ENCODE results near the gene YES1.
"Not testable (repeated sequence)": the region's sequence is repeated elsewhere in the genome, so short reads cannot be mapped to it uniquely, and the experiment has no call there.

Gene YES1

GRCh38 chr18:693466-694187 is 118.4 kb downstream of the YES1 start:
- Histone ChIP-seq H3K9me3 (ENCODE audit: control insufficient read depth, low read length) (no peaks in the 10 kb centered on the region), H3K4me1 (ENCODE audit: control insufficient read depth, insufficient read depth, low read length, poor library complexity, severe bottlenecking) (no peaks in the 10 kb centered on the region), H3K27ac (ENCODE audit: insufficient read depth, low read length, poor library complexity, severe bottlenecking) (no peak overlapping the region), H3K36me3 (ENCODE audit: control insufficient read depth, insufficient read depth, low read length) (peaks cover 13% of the 10 kb centered on the region), H3K27me3 (replicated peaks; ENCODE audit: control insufficient read depth, insufficient read depth, low read length, poor library complexity, severe bottlenecking) (no peaks in the 10 kb centered on the region), H3K4me3 (ENCODE audit: insufficient read depth, low read depth, low read length, poor library complexity, severe bottlenecking) (no peak overlapping the region)
- DNase-seq, result no peak

- no peaks in the 10 kb centered on the region for H3K4me1 ChIP-seq (ENCODE audit: control insufficient read depth, insufficient read depth, low read length, poor library complexity, severe bottlenecking)
- no peak overlapping the region for H3K27ac ChIP-seq (ENCODE audit: insufficient read depth, low read length, poor library complexity, severe bottlenecking)
- H3K4me3 ChIP-seq (ENCODE audit: insufficient read depth, low read depth, low read length, poor library complexity, severe bottlenecking), result no peak overlapping the region
- H3K9me3 ChIP-seq (ENCODE audit: control insufficient read depth, low read length), result no peaks in the 10 kb centered on the region
- no peaks in the 10 kb centered on the region for H3K27me3 ChIP-seq (replicated peaks; ENCODE audit: control insufficient read depth, insufficient read depth, low read length, poor library complexity, severe bottlenecking)
- peaks cover 13% of the 10 kb centered on the region for H3K36me3 ChIP-seq (ENCODE audit: control insufficient read depth, insufficient read depth, low read length)
- DNase-seq, result no peak
Measured at GRCh38 chr18:692824-693223, 119.2 kb downstream of the YES1 start.

DNA sequence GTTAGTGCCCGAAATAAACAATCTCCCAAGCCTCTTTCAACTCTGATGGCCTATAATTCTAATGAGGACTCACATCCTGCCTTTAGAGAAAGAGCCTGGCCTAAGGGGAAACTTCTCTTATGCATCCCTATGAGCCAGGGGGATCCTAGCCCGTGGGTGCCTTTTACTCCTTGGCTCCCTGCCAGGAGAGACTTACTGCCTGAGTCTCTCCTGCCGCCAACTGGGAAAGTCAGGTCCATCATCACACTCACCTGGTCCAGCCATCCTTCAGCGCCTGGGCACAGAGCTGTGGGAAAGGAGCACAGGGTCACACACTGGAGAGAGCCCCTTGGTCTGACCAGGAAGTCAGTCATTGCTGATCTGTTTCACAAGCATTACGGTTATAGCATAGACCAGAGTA is 123.7 kb downstream of the YES1 start:
- no peak for DNase-seq
- Histone ChIP-seq H3K27me3 (replicated peaks; ENCODE audit: control insufficient read depth, insufficient read depth, low read length, poor library complexity, severe bottlenecking) (no peaks in the 10 kb centered on the region), H3K27ac (ENCODE audit: insufficient read depth, low read length, poor library complexity, severe bottlenecking) (no peak overlapping the region), H3K4me1 (ENCODE audit: control insufficient read depth, insufficient read depth, low read length, poor library complexity, severe bottlenecking) (no peaks in the 10 kb centered on the region), H3K36me3 (ENCODE audit: control insufficient read depth, insufficient read depth, low read length) (peaks cover 3% of the 10 kb centered on the region), H3K4me3 (ENCODE audit: insufficient read depth, low read depth, low read length, poor library complexity, severe bottlenecking) (no peak overlapping the region), H3K9me3 (ENCODE audit: control insufficient read depth, low read length) (no peaks in the 10 kb centered on the region)

DNA sequence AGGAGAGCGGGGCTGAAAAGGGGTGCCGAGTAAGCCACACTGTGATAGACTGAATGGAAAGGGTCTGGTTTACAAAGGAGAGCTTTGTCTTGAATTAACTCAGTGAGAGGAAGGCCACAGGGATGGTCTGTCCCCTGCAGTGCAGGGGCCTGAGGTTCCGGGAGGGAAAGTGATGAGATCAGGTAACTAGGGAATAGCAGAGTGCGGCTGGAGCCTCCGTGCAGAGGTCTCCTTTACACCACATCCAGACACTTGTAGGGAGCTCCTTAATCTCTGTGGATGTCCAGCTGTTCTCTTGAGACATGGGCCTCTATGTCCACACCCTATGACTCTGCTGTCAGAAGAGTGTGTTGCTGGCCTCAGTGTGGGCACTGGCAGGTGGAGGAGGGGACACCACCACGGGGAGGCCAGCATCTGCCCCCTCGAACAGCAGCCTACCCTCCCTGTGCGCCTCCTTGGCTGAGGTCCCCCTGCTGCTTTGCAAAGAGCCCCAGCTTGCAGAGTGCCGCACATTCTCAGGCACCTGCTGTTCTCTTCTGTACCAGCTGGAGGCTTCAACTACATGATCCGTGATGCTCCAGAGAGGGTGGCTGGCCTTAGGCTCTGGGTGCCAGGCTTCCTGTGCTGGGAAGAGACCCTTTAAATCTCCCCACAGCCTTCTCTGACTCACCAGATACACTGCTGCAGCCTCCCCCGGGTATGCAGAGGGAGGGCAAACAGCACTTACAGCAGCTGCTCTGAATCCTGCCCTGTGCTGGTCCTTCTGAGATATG is 125.5 kb downstream of the YES1 start:
- no peak overlapping the region for H3K4me3 ChIP-seq (ENCODE audit: insufficient read depth, low read depth, low read length, poor library complexity, severe bottlenecking)
- H3K27ac ChIP-seq (ENCODE audit: insufficient read depth, low read length, poor library complexity, severe bottlenecking), result no peak overlapping the region

DNA sequence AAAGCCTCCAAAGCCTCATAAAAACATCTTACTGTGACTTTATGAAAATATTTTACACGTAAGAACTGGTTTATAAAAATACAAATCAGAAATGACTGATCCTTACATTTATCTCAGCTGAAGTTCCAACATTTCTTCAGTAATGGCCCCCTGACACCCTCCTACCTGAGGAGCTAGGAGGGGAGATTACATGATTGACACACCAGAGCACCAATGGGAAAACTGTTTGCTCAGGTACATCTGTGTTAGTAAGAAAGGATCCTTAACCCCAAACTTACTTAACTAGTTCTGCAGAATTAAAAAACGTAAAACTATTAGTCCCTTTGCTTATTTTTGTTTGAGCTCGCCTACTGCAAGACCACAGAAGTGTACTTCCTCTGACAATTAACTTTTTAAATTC is 126.6 kb downstream of the YES1 start:
- peaks cover 9% of the 10 kb centered on the region for H3K4me1 ChIP-seq (ENCODE audit: control insufficient read depth, insufficient read depth, low read length, poor library complexity, severe bottlenecking)
- H3K9me3 ChIP-seq (ENCODE audit: control insufficient read depth, low read length), result no peaks in the 10 kb centered on the region
- H3K27ac ChIP-seq (ENCODE audit: insufficient read depth, low read length, poor library complexity, severe bottlenecking), result no peak overlapping the region
- H3K27me3 ChIP-seq (replicated peaks; ENCODE audit: control insufficient read depth, insufficient read depth, low read length, poor library complexity, severe bottlenecking), result no peaks in the 10 kb centered on the region
- no peak for DNase-seq
- no peaks in the 10 kb centered on the region for H3K36me3 ChIP-seq (ENCODE audit: control insufficient read depth, insufficient read depth, low read length)
- no peak overlapping the region for H3K4me3 ChIP-seq (ENCODE audit: insufficient read depth, low read depth, low read length, poor library complexity, severe bottlenecking)

More for the DNA sequence above, 125.5 kb downstream of the YES1 start:
- peaks cover 9% of the 10 kb centered on the region for H3K4me1 ChIP-seq (ENCODE audit: control insufficient read depth, insufficient read depth, low read length, poor library complexity, severe bottlenecking)
- H3K9me3 ChIP-seq (ENCODE audit: control insufficient read depth, low read length), result no peaks in the 10 kb centered on the region
- no peak for DNase-seq
- no peaks in the 10 kb centered on the region for H3K27me3 ChIP-seq (replicated peaks; ENCODE audit: control insufficient read depth, insufficient read depth, low read length, poor library complexity, severe bottlenecking)
- no peaks in the 10 kb centered on the region for H3K36me3 ChIP-seq (ENCODE audit: control insufficient read depth, insufficient read depth, low read length)

- H3K36me3 ChIP-seq (ENCODE audit: control insufficient read depth, insufficient read depth, low read length), result peaks cover 11% of the 10 kb centered on the region
- no peak overlapping the region for H3K4me3 ChIP-seq (ENCODE audit: insufficient read depth, low read depth, low read length, poor library complexity, severe bottlenecking)
- peaks cover 9% of the 10 kb centered on the region for H3K4me1 ChIP-seq (ENCODE audit: control insufficient read depth, insufficient read depth, low read length, poor library complexity, severe bottlenecking)
- no peaks in the 10 kb centered on the region for H3K27me3 ChIP-seq (replicated peaks; ENCODE audit: control insufficient read depth, insufficient read depth, low read length, poor library complexity, severe bottlenecking)
- no peak for DNase-seq
- no peaks in the 10 kb centered on the region for H3K9me3 ChIP-seq (ENCODE audit: control insufficient read depth, low read length)
- no peak overlapping the region for H3K27ac ChIP-seq (ENCODE audit: insufficient read depth, low read length, poor library complexity, severe bottlenecking)
Measured at GRCh38 chr18:683531-683930, 128.5 kb downstream of the YES1 start.

DNA sequence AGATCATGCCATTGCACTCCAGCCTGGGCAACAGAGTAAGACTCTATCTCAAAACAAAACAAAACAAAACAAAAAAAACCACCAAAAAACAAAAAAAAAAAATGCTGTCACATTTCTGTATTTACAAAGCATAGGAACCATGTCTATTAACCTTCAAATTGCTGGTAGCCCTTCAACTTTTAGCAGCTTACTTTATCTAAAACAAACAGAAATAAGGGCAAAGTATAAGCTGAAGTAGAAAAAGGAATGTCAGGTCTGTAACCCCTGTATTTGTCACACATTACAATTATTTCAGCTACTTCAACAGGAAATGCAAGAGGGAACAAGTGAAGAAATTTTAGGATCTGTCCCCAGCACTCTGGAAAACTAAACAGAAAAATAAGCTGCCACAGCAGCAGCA is 129.2 kb downstream of the YES1 start:
- Histone ChIP-seq H3K27me3 (replicated peaks; ENCODE audit: control insufficient read depth, insufficient read depth, low read length, poor library complexity, severe bottlenecking) (no peaks in the 10 kb centered on the region), H3K4me3 (ENCODE audit: insufficient read depth, low read depth, low read length, poor library complexity, severe bottlenecking) (no peak overlapping the region), H3K36me3 (ENCODE audit: control insufficient read depth, insufficient read depth, low read length) (peaks cover 13% of the 10 kb centered on the region), H3K27ac (ENCODE audit: insufficient read depth, low read length, poor library complexity, severe bottlenecking) (no peak overlapping the region), H3K4me1 (ENCODE audit: control insufficient read depth, insufficient read depth, low read length, poor library complexity, severe bottlenecking) (peaks cover 9% of the 10 kb centered on the region), H3K9me3 (ENCODE audit: control insufficient read depth, low read length) (no peaks in the 10 kb centered on the region)
- DNase-seq, result no peak

DNA sequence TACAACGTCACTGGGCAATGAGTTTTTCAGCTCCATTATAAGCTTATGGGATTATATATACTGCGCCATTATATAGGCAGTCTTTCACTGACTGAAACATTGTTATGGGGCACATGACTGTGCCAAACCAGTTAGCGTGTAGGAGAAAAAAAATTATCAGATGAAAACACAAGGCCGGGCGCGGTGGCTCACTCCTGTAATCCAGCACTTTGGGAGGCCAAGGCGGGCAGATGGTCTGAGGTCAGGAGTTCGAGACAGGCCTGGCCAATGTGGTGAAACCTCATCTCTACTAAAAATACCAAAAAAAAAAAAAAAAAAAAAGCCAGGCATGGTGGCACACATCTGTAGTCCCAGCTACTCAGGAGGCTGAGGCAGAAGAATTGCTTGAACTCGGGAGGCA is 129.6 kb downstream of the YES1 start:
- peaks cover 13% of the 10 kb centered on the region for H3K36me3 ChIP-seq (ENCODE audit: control insufficient read depth, insufficient read depth, low read length)
- not testable (repeated sequence) for DNase-seq; H3K9me3 ChIP-seq (ENCODE audit: control insufficient read depth, low read length); H3K27me3 ChIP-seq (replicated peaks; ENCODE audit: control insufficient read depth, insufficient read depth, low read length, poor library complexity, severe bottlenecking); H3K4me1 ChIP-seq (ENCODE audit: control insufficient read depth, insufficient read depth, low read length, poor library complexity, severe bottlenecking); H3K27ac ChIP-seq (ENCODE audit: insufficient read depth, low read length, poor library complexity, severe bottlenecking); H3K4me3 ChIP-seq (ENCODE audit: insufficient read depth, low read depth, low read length, poor library complexity, severe bottlenecking)

DNA sequence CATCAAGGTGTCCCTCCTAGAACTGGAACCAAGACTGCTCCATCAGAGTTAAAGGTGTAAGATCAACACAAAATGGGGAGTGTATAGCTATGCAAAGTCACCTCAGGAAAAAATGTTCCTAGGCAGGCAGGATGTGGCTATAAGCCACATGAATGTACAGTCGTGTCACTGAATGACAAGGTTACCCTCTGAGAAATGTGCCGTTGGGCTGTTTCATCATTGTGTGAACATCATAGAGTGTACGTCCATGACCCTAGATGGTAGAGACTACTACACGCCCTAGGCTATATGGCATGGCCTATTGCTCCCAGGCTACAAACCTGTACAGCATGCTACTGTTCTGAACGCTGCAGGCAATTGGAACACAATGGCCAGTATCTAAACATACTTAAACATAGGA is 130.1 kb downstream of the YES1 start:
- Histone ChIP-seq H3K4me3 (ENCODE audit: insufficient read depth, low read depth, low read length, poor library complexity, severe bottlenecking) (no peak overlapping the region), H3K27ac (ENCODE audit: insufficient read depth, low read length, poor library complexity, severe bottlenecking) (no peak overlapping the region), H3K36me3 (ENCODE audit: control insufficient read depth, insufficient read depth, low read length) (peaks cover 13% of the 10 kb centered on the region), H3K4me1 (ENCODE audit: control insufficient read depth, insufficient read depth, low read length, poor library complexity, severe bottlenecking) (peaks cover 9% of the 10 kb centered on the region), H3K27me3 (replicated peaks; ENCODE audit: control insufficient read depth, insufficient read depth, low read length, poor library complexity, severe bottlenecking) (no peaks in the 10 kb centered on the region), H3K9me3 (ENCODE audit: control insufficient read depth, low read length) (no peaks in the 10 kb centered on the region)
- peak in 2 of 3 donors; percentile 8 to 15 for DNase-seq

DNA sequence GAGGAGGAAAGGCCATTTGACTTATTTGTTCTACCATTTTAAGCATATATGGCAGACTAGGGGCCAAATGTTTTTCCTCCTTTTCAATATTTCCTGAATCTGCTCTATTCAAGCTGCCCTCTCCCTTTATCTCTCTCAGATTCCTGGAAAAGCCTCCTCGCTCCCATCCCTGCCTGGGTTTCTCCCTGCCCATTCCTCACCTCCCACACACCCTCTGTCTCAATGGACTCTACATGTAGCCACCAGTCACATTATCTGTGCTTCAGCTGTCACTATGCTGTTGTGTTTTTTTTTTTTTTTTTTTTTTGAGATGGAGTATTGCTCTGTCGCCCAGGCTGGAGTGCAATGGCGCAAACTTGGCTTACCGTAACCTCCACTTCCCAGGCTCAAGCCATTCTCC is 131.7 kb downstream of the YES1 start:
- DNase-seq, result no peak
- H3K4me3 ChIP-seq (ENCODE audit: insufficient read depth, low read depth, low read length, poor library complexity, severe bottlenecking), result no peak overlapping the region
- H3K36me3 ChIP-seq (ENCODE audit: control insufficient read depth, insufficient read depth, low read length), result peaks cover 13% of the 10 kb centered on the region
- no peaks in the 10 kb centered on the region for H3K27me3 ChIP-seq (replicated peaks; ENCODE audit: control insufficient read depth, insufficient read depth, low read length, poor library complexity, severe bottlenecking)
- H3K9me3 ChIP-seq (ENCODE audit: control insufficient read depth, low read length), result no peaks in the 10 kb centered on the region
- H3K27ac ChIP-seq (ENCODE audit: insufficient read depth, low read length, poor library complexity, severe bottlenecking), result no peak overlapping the region
- peaks cover 9% of the 10 kb centered on the region for H3K4me1 ChIP-seq (ENCODE audit: control insufficient read depth, insufficient read depth, low read length, poor library complexity, severe bottlenecking)
